HFF-Myc (cell line): ENCODE results near the gene ZMIZ1.
"Not testable (repeated sequence)": the region's sequence is repeated elsewhere in the genome, so short reads cannot be mapped to it uniquely, and the experiment has no call there.

ENCODE experiments used
- DNase-seq: peaks from one replicate; pipeline ENCODE4 v3.0.0-alpha.2; 2011; ENCODE audit warnings: low read depth; ENCODE audit errors: extremely low read depth
- H3K4me3 ChIP-seq: replicated peaks from 2 replicates; pipeline ENCODE4 v1.5.1; 2011; ENCODE audit warnings: low read depth, mild to moderate bottlenecking, control low read depth, low read length
- TF ChIP-seq, protein P1 (sequence below): IDR thresholded peaks from 2 replicates; pipeline ENCODE4 v1.5.1; 2012; ENCODE audit warnings: mild to moderate bottlenecking, low read depth, low read length, control low read depth; ENCODE audit errors: missing control alignments

ZMIZ1 gene

GRCh38 chr10:79274279-79275104 is 205.7 kb downstream of the ZMIZ1 start:
- DNase-seq: no peak
- no peak overlapping the region for H3K4me3 ChIP-seq
- TF ChIP-seq, protein P1, sequence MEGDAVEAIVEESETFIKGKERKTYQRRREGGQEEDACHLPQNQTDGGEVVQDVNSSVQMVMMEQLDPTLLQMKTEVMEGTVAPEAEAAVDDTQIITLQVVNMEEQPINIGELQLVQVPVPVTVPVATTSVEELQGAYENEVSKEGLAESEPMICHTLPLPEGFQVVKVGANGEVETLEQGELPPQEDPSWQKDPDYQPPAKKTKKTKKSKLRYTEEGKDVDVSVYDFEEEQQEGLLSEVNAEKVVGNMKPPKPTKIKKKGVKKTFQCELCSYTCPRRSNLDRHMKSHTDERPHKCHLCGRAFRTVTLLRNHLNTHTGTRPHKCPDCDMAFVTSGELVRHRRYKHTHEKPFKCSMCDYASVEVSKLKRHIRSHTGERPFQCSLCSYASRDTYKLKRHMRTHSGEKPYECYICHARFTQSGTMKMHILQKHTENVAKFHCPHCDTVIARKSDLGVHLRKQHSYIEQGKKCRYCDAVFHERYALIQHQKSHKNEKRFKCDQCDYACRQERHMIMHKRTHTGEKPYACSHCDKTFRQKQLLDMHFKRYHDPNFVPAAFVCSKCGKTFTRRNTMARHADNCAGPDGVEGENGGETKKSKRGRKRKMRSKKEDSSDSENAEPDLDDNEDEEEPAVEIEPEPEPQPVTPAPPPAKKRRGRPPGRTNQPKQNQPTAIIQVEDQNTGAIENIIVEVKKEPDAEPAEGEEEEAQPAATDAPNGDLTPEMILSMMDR: peak; percentile 6

DNA sequence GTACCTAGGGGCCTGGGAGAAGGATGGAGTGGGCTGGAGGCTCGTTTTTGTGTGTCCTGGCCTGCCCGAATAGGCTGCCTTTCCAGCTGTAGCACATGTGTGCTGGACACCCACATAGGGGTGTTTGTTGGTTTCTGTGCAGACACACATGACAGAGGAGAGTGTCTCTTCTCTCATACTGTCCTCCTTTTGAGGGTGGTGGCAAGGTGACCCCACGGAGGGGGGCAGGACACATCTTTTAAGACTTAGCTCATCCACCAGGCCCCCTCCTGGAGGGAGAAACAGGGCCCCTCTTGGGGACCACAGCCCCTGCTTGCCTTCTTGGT is 206.3 kb downstream of the ZMIZ1 start:
- TF ChIP-seq, protein P1: no peak
- H3K4me3 ChIP-seq: no peak overlapping the region
- no peak for DNase-seq

DNA sequence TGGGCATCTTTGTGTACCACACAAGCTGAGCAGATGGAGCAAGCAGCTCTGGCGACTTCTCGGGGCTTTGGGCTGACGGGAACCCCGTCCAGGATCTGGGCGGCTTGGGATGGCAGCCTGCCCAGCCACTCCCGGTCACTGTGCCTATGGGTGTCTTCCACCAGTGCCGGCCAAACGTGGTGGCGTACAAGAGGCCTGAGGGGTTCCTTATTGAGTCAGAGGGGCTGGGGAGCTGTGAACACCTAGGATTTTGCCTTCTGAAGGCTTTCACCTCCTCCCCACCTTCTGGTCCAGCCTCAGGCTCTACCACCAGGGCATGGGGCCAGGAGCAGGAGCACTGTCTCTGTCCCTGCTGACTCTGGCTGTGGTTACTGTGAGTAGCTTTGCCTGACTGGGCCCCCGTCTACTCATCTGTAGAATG is 206.7 kb downstream of the ZMIZ1 start:
- TF ChIP-seq, protein P1: no peak
- DNase-seq: no peak
- no peak overlapping the region for H3K4me3 ChIP-seq

DNA sequence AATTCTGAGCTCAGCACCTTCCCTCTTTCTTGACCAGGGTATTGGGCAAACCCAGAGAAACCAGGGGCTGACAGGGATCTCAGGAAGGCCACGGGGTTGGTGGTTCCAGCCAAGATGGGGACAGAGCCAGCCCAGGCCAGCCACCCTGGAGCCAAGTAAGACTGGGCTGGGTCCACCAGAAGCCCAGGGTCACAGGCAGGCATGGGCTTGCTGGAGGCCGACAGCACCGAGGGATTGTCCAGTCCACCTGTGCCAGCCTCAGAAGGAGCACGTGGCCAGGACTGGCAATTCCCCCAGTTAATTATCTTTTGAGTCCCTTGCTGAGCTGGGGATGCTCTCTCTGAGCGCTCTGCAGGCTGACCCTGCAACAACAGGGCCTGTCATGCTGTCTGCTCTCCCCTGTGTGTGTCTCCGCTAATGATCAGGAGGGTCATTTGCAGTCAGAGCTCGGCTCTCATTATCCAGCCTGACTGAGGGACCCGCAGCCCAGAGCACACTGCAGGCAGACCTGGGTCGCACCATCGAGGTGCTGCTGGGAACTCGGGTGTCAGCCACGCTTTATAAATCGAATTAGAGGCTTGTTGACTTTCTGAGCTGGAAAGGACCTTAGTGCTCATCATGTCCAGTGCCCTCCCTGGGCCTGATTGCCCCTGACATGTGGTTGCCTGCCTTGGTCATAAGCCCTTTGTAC is 209.0 kb downstream of the ZMIZ1 start:
- no peak overlapping the region for H3K4me3 ChIP-seq
- DNase-seq: no peak
- TF ChIP-seq, protein P1: no peak

- not testable (repeated sequence) for H3K4me3 ChIP-seq, DNase-seq
Observed at GRCh38 chr10:79279047-79279446, 210.3 kb downstream of the ZMIZ1 start.

GRCh38 chr10:79280956-79281355 is 212.2 kb downstream of the ZMIZ1 start:
- DNase-seq: no peak
- H3K4me3 ChIP-seq: no peak overlapping the region
- TF ChIP-seq, protein P1: no peak

DNA sequence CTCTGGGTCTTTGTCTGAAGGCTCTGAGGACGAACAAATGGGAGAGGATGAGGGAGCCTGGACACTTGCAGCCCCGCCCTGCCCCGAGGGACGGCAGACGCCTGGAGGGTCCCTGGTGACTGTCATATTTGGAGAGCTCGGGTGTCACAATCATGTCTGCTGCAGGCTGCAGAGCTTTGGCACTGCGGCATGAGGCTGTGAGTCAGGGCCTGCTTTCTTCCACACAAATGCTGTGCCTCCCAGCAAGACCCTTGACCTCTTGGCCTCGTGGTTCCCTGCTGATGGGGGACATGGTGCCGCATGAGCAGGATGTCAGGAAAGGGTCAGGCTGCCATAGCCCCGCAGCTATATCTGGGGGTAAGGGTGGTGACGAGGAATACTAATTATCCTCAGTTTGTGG is 213.6 kb downstream of the ZMIZ1 start:
- H3K4me3 ChIP-seq: no peak overlapping the region
- TF ChIP-seq, protein P1: no peak
- DNase-seq: no peak
